M059J (cell line): ENCODE data around the gene ZCCHC2. TPM values are rescaled to one million over a fixed set of nuclear protein-coding genes. Genes with fewer than 3 reads are reported as not detected.

Experiments
- DNase-seq: peaks from one replicate; pipeline ENCODE4 v3.0.0-alpha.2; 2012; ENCODE audit warnings: low read depth
- total RNA-seq: library from RNA; depleted of rRNA; stranded (reverse); fragments of >200 nt; shearing (Covaris generic); gene quantifications from 2 replicates; pipeline ENCODE4 v1.2.3, GENCODE V29; 2014

The ZCCHC2 gene
- total RNA-seq, 1 experiment from 2014 or later = 13.0 TPM

GRCh38 chr18:62510789-62511188, 12.0 kb upstream of the ZCCHC2 start:
- DNase-seq = peak; percentile 58

GRCh38 chr18:62512532-62512931, 10.3 kb upstream of the ZCCHC2 start:
- DNase-seq = no peak

- peak; percentile 33 for DNase-seq
These were observed 9.8 kb upstream of the ZCCHC2 start for GRCh38 chr18:62512996-62513395.

- no peak for DNase-seq
These were observed 8.3 kb upstream of the ZCCHC2 start for GRCh38 chr18:62514570-62514969.

- no peak for DNase-seq
These were observed 6.6 kb upstream of the ZCCHC2 start for GRCh38 chr18:62516242-62516641.

- peak; percentile 87 for DNase-seq
These were observed 4.1 kb upstream of the ZCCHC2 start for GRCh38 chr18:62518460-62519375.

GRCh38 chr18:62519684-62520083, 3.1 kb upstream of the ZCCHC2 start:
- no peak for DNase-seq

- no peak for DNase-seq
These were observed 1.7 kb upstream of the ZCCHC2 start for GRCh38 chr18:62521082-62521481.

GRCh38 chr18:62521593-62521992, 1.2 kb upstream of the ZCCHC2 start:
- DNase-seq = no peak

GRCh38 chr18:62522178-62522503, 684 bp upstream of the ZCCHC2 start:
- peak; percentile 18 for DNase-seq

- no peak for DNase-seq
These were observed 397 bp downstream of the ZCCHC2 start for GRCh38 chr18:62523255-62523588.

- DNase-seq = peak; percentile 65
These were observed 1.0 kb downstream of the ZCCHC2 start for GRCh38 chr18:62523631-62524439.

- peak; percentile 61 for DNase-seq
These were observed 1.8 kb downstream of the ZCCHC2 start for GRCh38 chr18:62524440-62525200.

GRCh38 chr18:62525608-62526007, 2.8 kb downstream of the ZCCHC2 start:
- no peak for DNase-seq

- peak; percentile 90 for DNase-seq
These were observed 3.5 kb downstream of the ZCCHC2 start for GRCh38 chr18:62526098-62527025.

- no peak for DNase-seq
These were observed 6.8 kb downstream of the ZCCHC2 start for GRCh38 chr18:62529597-62529996.

- DNase-seq = no peak
These were observed 8.3 kb downstream of the ZCCHC2 start for GRCh38 chr18:62531078-62531477.

GRCh38 chr18:62531931-62532330, 9.1 kb downstream of the ZCCHC2 start:
- DNase-seq = no peak

GRCh38 chr18:62536005-62536404, 13.2 kb downstream of the ZCCHC2 start:
- no peak for DNase-seq

- no peak for DNase-seq
These were observed 14.4 kb downstream of the ZCCHC2 start for GRCh38 chr18:62537042-62537894.
